GM12878 (cell line): ENCODE results near the gene SLC15A4. TPM values are rescaled to one million over a fixed set of nuclear protein-coding genes. Genes with fewer than 3 reads are reported as not detected.

Source experiments
- ATAC-seq: fragments of 200-7000 bp; cut with Tn5 transposase; 3 replicates; pipeline ENCODE4 v1.9.1; 2020; ENCODE audit warnings: mild to moderate bottlenecking, moderate library complexity
- BruUV-seq: library from RNA; stranded (reverse); fragments of 400-500 nt; replicated peaks from 2 replicates; lab custom pipeline; 2021; lab: Mats Ljungman, UMichigan
- CTCF ChIA-PET: fragments of 300-600 bp; sonication (Branson Sonifier 250); formaldehyde crosslinking; extraction: SDS; loops from one replicate; lab custom pipeline; 2021; ENCODE audit warnings: inconsistent platforms; lab: Yijun Ruan, JAX
- POLR2A ChIA-PET: fragments of 350-600 bp; formaldehyde crosslinking; extraction: SDS; loops from one replicate; lab custom pipeline; 2021; ENCODE audit warnings: inconsistent platforms; lab: Charles Lee
- RAD21 ChIA-PET: fragments of 300-600 bp; sonication (Branson Sonifier 250); formaldehyde crosslinking; loops from one replicate; lab custom pipeline; 2023; ENCODE audit warnings: antibody characterized with exemption; ENCODE audit not compliant: unreplicated experiment; lab: Charles Lee
- SMC1A ChIA-PET: fragments of 300-600 bp; sonication (Branson Sonifier 250); formaldehyde crosslinking; loops from one replicate; lab custom pipeline; 2023; ENCODE audit not compliant: unreplicated experiment, uncharacterized antibody; lab: Charles Lee
- DNase-seq: peaks from one replicate; pipeline ENCODE4 v3.0.0-alpha.2; 2011; ENCODE audit warnings: low read depth, low spot score
- FAIRE-seq: peaks from 3 replicates; lab custom pipeline; 2011; peaks lifted over from hg19 to GRCh38; lab: Jason Lieb, UNC
- H2AFZ ChIP-seq: 2 replicates; pipeline ENCODE4 v1.6.0; 2011; ENCODE audit warnings: low read depth, low read length, control low read depth; ENCODE audit not compliant: control insufficient read depth
- H3K27ac ChIP-seq: 2 replicates; pipeline ENCODE4 v1.5.1; 2011; ENCODE audit warnings: control low read depth; ENCODE audit not compliant: control insufficient read depth, insufficient read depth
- H3K27me3 ChIP-seq, 2 experiments: replicated peaks in 1 of 2; 2 replicates each; pipeline versions ENCODE4 v1.6.0 to v1.6.1; 2011; ENCODE audit warnings: low read length in 1 of 2; ENCODE audit not compliant: control insufficient read depth in 2 of 2, insufficient read depth in 2 of 2
- H3K36me3 ChIP-seq, 2 experiments: 2 replicates each; pipeline ENCODE4 v1.5.1; 2011; ENCODE audit warnings: low read length in 1 of 2; ENCODE audit not compliant: control insufficient read depth in 2 of 2, insufficient read depth in 2 of 2
- H3K4me1 ChIP-seq: 2 replicates; pipeline ENCODE4 v1.6.1; 2011; ENCODE audit warnings: mild to moderate bottlenecking, low read length, moderate library complexity, mixed read lengths; ENCODE audit not compliant: control insufficient read depth, insufficient read depth
- H3K4me2 ChIP-seq: 2 replicates; pipeline ENCODE4 v1.6.0; 2011; ENCODE audit warnings: control low read depth; ENCODE audit not compliant: control insufficient read depth, insufficient read depth
- H3K4me3 ChIP-seq: fragments of 200-600 bp; sonication (generic); 2 replicates; pipeline ENCODE4 v1.5.1; 2016
- H3K79me2 ChIP-seq: 2 replicates; pipeline ENCODE4 v1.6.0; 2011; ENCODE audit warnings: low read length; ENCODE audit not compliant: control insufficient read depth, insufficient read depth
- H3K9ac ChIP-seq: 2 replicates; pipeline ENCODE4 v1.8.0; 2011; ENCODE audit warnings: low read length, control low read depth, mixed read lengths; ENCODE audit not compliant: control insufficient read depth, insufficient read depth
- H3K9me3 ChIP-seq: replicated peaks from 3 replicates; pipeline ENCODE4 v1.5.1; 2011; ENCODE audit warnings: mild to moderate bottlenecking, low read length; ENCODE audit not compliant: control insufficient read depth, insufficient read depth
- H4K20me1 ChIP-seq: 2 replicates; pipeline ENCODE4 v1.6.0; 2011; ENCODE audit not compliant: control insufficient read depth, insufficient read depth
- BCL3 ChIP-seq: IDR thresholded peaks from 2 replicates; pipeline ENCODE4 v1.6.1; 2011; ENCODE audit warnings: borderline replicate concordance, low read depth, mild to moderate bottlenecking, moderate library complexity, low read length; ENCODE audit not compliant: insufficient read depth, poor library complexity, severe bottlenecking
- CREM ChIP-seq: IDR thresholded peaks from 2 replicates; pipeline ENCODE4 v1.6.1; 2014; ENCODE audit warnings: antibody characterized with exemption, low read depth
- EED ChIP-seq: sonication (generic); IDR thresholded peaks from 2 replicates; pipeline ENCODE4 v1.6.1; 2016; ENCODE audit warnings: antibody characterized with exemption, low read depth
- HCFC1 ChIP-seq: fragments of 150-350 bp; IDR thresholded peaks from 2 replicates; pipeline ENCODE4 v1.6.1; 2014; ENCODE audit warnings: low read length
- HSF1 ChIP-seq: fragments of 150-350 bp; IDR thresholded peaks from 2 replicates; pipeline ENCODE4 v1.6.1; 2014; ENCODE audit warnings: mild to moderate bottlenecking, low read depth, low read length
- LARP7 ChIP-seq: fragments of 450-650 bp; IDR thresholded peaks from 2 replicates; pipeline ENCODE4 v1.6.1; 2017; ENCODE audit warnings: mild to moderate bottlenecking
- NBN ChIP-seq: fragments of 450-650 bp; IDR thresholded peaks from 2 replicates; pipeline ENCODE4 v1.6.1; 2016
- NFYB ChIP-seq: IDR thresholded peaks from 2 replicates; pipeline ENCODE4 v1.6.1; 2011; ENCODE audit warnings: low read depth, mild to moderate bottlenecking, low read length, improper control_type of control experiment, moderate library complexity; ENCODE audit not compliant: insufficient read depth
- SMARCA5 ChIP-seq: fragments of 450-650 bp; IDR thresholded peaks from 2 replicates; pipeline ENCODE4 v1.6.1; 2017; ENCODE audit warnings: mild to moderate bottlenecking
- SUZ12 ChIP-seq: fragments of 200-600 bp; sonication (generic); IDR thresholded peaks from one replicate; pipeline ENCODE4 v1.6.1; 2018; ENCODE audit warnings: antibody characterized with exemption, mild to moderate bottlenecking; ENCODE audit not compliant: unreplicated experiment
- ZBED1 ChIP-seq: IDR thresholded peaks from 2 replicates; pipeline ENCODE4 v1.6.1; 2016; ENCODE audit warnings: borderline replicate concordance
- ZNF24 ChIP-seq: fragments of 450-650 bp; IDR thresholded peaks from 2 replicates; pipeline ENCODE4 v1.6.1; 2017; ENCODE audit warnings: antibody characterized with exemption, mild to moderate bottlenecking
- WGBS: methylation state at CpG from one replicate; pipeline ENCODE4 v1.1.6; 2016; ENCODE audit warnings: low lambda C conversion rate; ENCODE audit not compliant: insufficient replicate concordance, insufficient coverage; ENCODE audit errors: missing lambda C conversion rate; 5-methylcytosine and 5-hydroxymethylcytosine counted together
- in situ Hi-C: fragments of 300-500 bp; cut with MboI; formaldehyde crosslinking; loops from 9 replicates; pipeline ENCODE4 v1.14.3; 2018; ENCODE audit warnings: mixed read lengths
- intact Hi-C: fragments of 100-400 bp; cut with micrococcal nuclease; formaldehyde crosslinking; loops from one replicate; pipeline ENCODE4 v1.14.2; 2022; ENCODE audit not compliant: unreplicated experiment
- polyA plus RNA-seq, 11 experiments: library from polyadenylated mRNA; depleted of rRNA in 4 of 11; unstranded in 6 of 11; stranded (reverse) in 5 of 11; fragments of >200 nt; fragmentation: Nextera tagmentation in 4 of 11; fragmentation: Illumina TruSeq in 1 of 11; extraction: Ambion mirVana in 4 of 11; extraction: Trizol in 1 of 11; gene quantifications; 1 replicate in 1 of 11; 2 replicates in 10 of 11; pipeline versions ENCODE4 v1.2.1 to v1.2.3, GENCODE V29; 2011 to 2016; ENCODE audit warnings: inconsistent platforms in 2 of 11, missing spikeins in 2 of 11, low read depth in 1 of 11
- total RNA-seq, 4 experiments: library from RNA; depleted of rRNA in 3 of 4; stranded (reverse); fragments of >200 nt in 3 of 4; fragmentation: Illumina TruSeq in 1 of 4; extraction: Trizol in 1 of 4; gene quantifications; 2 replicates each; pipeline versions ENCODE4 v1.2.1 to v1.2.3, GENCODE V29; 2013 to 2021
- TF ChIP-seq, protein P1 (sequence below): fragments of 450-650 bp; formaldehyde crosslinking; IDR thresholded peaks from 2 replicates; pipeline ENCODE4 v1.4.0; 2022; ENCODE audit warnings: mild to moderate bottlenecking, moderate library complexity
- TF ChIP-seq, protein P2 (sequence below): fragments of 450-650 bp; IDR thresholded peaks from 2 replicates; pipeline ENCODE4 v1.6.1; 2016; ENCODE audit warnings: mild to moderate bottlenecking

The SLC15A4 gene
- total and polyA plus RNA-seq, 10 of the 15 experiments (the other 5 are each of a cell fraction or from before 2014, with no cell fraction given): 12.7 to 257 (median 36.6) TPM

- H3K9ac ChIP-seq: peak overlapping the region; percentile 78
- H3K27ac ChIP-seq: peak overlapping the region; percentile 99
- H3K4me1 ChIP-seq: peaks cover 60% of the 10 kb centered on the region
- peaks cover 2% of the 10 kb centered on the region; the same call in 1 of the 2 replicates for H4K20me1 ChIP-seq
- WGBS: 20% methylated on average over 20 of the region's 20 CpGs
- RAD21 ChIA-PET: interaction anchor here (0.9 to 7.7 kb wide), 13 partner anchors 8 to 56 kb away, joined by 3 to 209 read pairs (median 24); partner anchors contain the start of gene SLC15A4
- no peak overlapping the region for H2AFZ ChIP-seq
- no peaks in the 10 kb centered on the region for H3K9me3 ChIP-seq
- H3K4me2 ChIP-seq: peak overlapping the region; percentile 62
- CTCF ChIA-PET: interaction anchor here (0.6 to 13.4 kb wide), 12 partner anchors 8 to 172 kb away, joined by 3 to 105 read pairs (median 8); no protein-coding TSS in a partner anchor
- FAIRE-seq (no peak), ATAC-seq (peak; percentile 82), DNase-seq (no peak)
- POLR2A ChIA-PET: interaction anchor here (0.6 to 9.6 kb wide), 12 partner anchors 8 to 448 kb away, joined by 4 to 253 read pairs (median 6); partner anchors contain the start of genes GLT1D1 and SLC15A4
- peaks cover 48 to 59% of the 10 kb centered on the region in 2 experiments for H3K36me3 ChIP-seq
- H3K79me2 ChIP-seq: peaks cover 44% of the 10 kb centered on the region
- H3K27me3 ChIP-seq: no peaks in the 10 kb centered on the region
- H3K4me3 ChIP-seq: peak overlapping the region; percentile 5; the same call in 1 of the 2 replicates
- SMC1A ChIA-PET: interaction anchor here (0.8 to 9.4 kb wide), 13 partner anchors 8 to 59 kb away, joined by 3 to 261 read pairs (median 7); partner anchors contain the start of gene SLC15A4
- in situ Hi-C loops (no loop called here), intact Hi-C loops (loop anchor here (1.0 to 10.0 kb wide), 2 partner anchors 17 to 153 kb away; no protein-coding TSS in a partner anchor)
- BruUV-seq: TSS peak; percentile 86
- TF ChIP-seq, protein P1, sequence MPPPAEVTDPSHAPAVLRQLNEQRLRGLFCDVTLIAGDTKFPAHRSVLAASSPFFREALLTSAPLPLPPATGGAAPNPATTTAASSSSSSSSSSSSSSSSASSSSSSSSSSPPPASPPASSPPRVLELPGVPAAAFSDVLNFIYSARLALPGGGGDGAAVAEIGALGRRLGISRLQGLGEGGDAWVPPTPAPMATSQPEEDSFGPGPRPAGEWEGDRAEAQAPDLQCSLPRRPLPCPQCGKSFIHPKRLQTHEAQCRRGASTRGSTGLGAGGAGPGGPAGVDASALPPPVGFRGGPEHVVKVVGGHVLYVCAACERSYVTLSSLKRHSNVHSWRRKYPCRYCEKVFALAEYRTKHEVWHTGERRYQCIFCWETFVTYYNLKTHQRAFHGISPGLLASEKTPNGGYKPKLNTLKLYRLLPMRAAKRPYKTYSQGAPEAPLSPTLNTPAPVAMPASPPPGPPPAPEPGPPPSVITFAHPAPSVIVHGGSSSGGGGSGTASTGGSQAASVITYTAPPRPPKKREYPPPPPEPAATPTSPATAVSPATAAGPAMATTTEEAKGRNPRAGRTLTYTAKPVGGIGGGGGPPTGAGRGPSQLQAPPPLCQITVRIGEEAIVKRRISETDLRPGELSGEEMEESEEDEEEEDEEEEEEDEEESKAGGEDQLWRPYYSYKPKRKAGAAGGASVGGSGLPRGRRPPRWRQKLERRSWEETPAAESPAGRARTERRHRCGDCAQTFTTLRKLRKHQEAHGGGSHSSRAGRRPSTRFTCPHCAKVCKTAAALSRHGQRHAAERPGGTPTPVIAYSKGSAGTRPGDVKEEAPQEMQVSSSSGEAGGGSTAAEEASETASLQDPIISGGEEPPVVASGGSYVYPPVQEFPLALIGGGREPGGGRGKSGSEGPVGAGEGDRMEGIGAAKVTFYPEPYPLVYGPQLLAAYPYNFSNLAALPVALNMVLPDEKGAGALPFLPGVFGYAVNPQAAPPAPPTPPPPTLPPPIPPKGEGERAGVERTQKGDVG (CRISPR knock-in tag): peak; percentile 81
- TF ChIP-seq SUZ12: no peak
- TF ChIP-seq LARP7: 0 out of 2 replicates have a peak, but pooled peaks have one; percentile 10
- peak; percentile 31 for TF ChIP-seq BCL3
- no peak for TF ChIP-seq HSF1
- TF ChIP-seq HCFC1: 0 out of 2 replicates have a peak, but pooled peaks have one; percentile 19
- peak; percentile 31; the same call in 1 of the 2 replicates for TF ChIP-seq NBN
- TF ChIP-seq CREM: peak; percentile 46
- no peak for TF ChIP-seq ZNF24
- TF ChIP-seq, protein P2, sequence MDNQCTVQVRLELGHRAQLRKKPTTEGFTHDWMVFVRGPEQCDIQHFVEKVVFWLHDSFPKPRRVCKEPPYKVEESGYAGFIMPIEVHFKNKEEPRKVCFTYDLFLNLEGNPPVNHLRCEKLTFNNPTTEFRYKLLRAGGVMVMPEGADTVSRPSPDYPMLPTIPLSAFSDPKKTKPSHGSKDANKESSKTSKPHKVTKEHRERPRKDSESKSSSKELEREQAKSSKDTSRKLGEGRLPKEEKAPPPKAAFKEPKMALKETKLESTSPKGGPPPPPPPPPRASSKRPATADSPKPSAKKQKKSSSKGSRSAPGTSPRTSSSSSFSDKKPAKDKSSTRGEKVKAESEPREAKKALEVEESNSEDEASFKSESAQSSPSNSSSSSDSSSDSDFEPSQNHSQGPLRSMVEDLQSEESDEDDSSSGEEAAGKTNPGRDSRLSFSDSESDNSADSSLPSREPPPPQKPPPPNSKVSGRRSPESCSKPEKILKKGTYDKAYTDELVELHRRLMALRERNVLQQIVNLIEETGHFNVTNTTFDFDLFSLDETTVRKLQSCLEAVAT: no peak
- TF ChIP-seq SMARCA5: peak; percentile 78
- no peak for TF ChIP-seq ZBED1
- no peak for TF ChIP-seq NFYB
- peak; percentile 56 for TF ChIP-seq EED
Measured at GRCh38 chr12:128797119-128798118, 26.3 kb downstream of the SLC15A4 start.
